Vagina (tissue), 2 donors: Measurements from ENCODE around the gene CELF4. TPM values are rescaled to one million over a fixed set of nuclear protein-coding genes. Genes with fewer than 3 reads are reported as not detected.

ENCODE experiments used
- DNase-seq, 2 donors: peaks; one replicate each; pipeline ENCODE4 v3.0.0-alpha.2; 2017; ENCODE audit errors: extremely low spot score in 2 of 2
- H3K27ac ChIP-seq: fragments of 200-600 bp; sonication (generic); one replicate; pipeline ENCODE4 v1.5.1; 2019
- H3K27me3 ChIP-seq: fragments of 200-600 bp; sonication (generic); one replicate; pipeline ENCODE4 v1.5.1; 2019
- H3K36me3 ChIP-seq, 2 donors: fragments of 200-600 bp; sonication (generic); one replicate each; pipeline ENCODE4 v1.5.1; 2017 to 2019
- H3K4me1 ChIP-seq: fragments of 200-600 bp; sonication (generic); one replicate; pipeline ENCODE4 v1.5.1; 2019
- H3K4me3 ChIP-seq, 2 donors: fragments of 200-600 bp; sonication (generic); 1 replicate in 1 of 2; 2 replicates in 1 of 2; pipeline ENCODE4 v1.5.1; 2016 to 2019
- H3K9me3 ChIP-seq: fragments of 200-600 bp; sonication (generic); one replicate; pipeline ENCODE4 v1.5.1; 2019
- CTCF ChIP-seq, 3 experiments: fragments of 450-650 bp in 2 of 3; fragments of 200-600 bp in 1 of 3; sonication (generic) in 1 of 3; IDR thresholded peaks; one replicate each; pipeline ENCODE4 v1.5.1; 2017 to 2019; ENCODE audit warnings: antibody characterized with exemption in 3 of 3, mild to moderate bottlenecking in 2 of 3, moderate library complexity in 2 of 3
- POLR2A ChIP-seq, 2 donors: fragments of 450-650 bp; IDR thresholded peaks; one replicate each; pipeline ENCODE4 v1.6.1; 2017; ENCODE audit warnings: antibody characterized with exemption in 2 of 2, mild to moderate bottlenecking in 2 of 2, moderate library complexity in 2 of 2
- POLR2AphosphoS5 ChIP-seq, 2 donors: sonication (generic); formaldehyde crosslinking; IDR thresholded peaks; one replicate each; pipeline ENCODE4 v1.9.0; 2017; ENCODE audit warnings: antibody characterized with exemption in 2 of 2, mild to moderate bottlenecking in 2 of 2, low read depth in 1 of 2; ENCODE audit not compliant: insufficient read depth in 1 of 2
- intact Hi-C: fragments of 100-400 bp; cut with DNase I; formaldehyde crosslinking; loops from one replicate; pipeline ENCODE4 v1.15.1; 2023
- total RNA-seq: library from RNA; depleted of rRNA; stranded (reverse); fragments of >200 nt; gene quantifications from one replicate; pipeline ENCODE4 v1.2.3, GENCODE V29; 2016

The CELF4 gene
- total RNA-seq, 1 donor from 2014 or later, result 2.2 TPM

- Histone ChIP-seq H3K4me1 (no peaks in the 10 kb centered on the region), H3K36me3 (no peaks in the 10 kb centered on the region), H3K27ac (no peak overlapping the region), H3K4me3 (no peak overlapping the region), H3K27me3 (no peaks in the 10 kb centered on the region), H3K9me3 (no peaks in the 10 kb centered on the region)
- TF ChIP-seq CTCF (IDR thresholded peaks at IDR 0.05) (no peak), POLR2AphosphoS5 (IDR thresholded peaks at IDR 0.05; ENCODE audit: insufficient read depth in 1 of 2, low read depth in 1 of 2) (no peak), POLR2A (IDR thresholded peaks at IDR 0.05) (no peak)
- intact Hi-C loops, result no loop called here
- no peak for DNase-seq
Observed at GRCh38 chr18:37440206-37440605, 125.4 kb downstream of the CELF4 start.

DNA sequence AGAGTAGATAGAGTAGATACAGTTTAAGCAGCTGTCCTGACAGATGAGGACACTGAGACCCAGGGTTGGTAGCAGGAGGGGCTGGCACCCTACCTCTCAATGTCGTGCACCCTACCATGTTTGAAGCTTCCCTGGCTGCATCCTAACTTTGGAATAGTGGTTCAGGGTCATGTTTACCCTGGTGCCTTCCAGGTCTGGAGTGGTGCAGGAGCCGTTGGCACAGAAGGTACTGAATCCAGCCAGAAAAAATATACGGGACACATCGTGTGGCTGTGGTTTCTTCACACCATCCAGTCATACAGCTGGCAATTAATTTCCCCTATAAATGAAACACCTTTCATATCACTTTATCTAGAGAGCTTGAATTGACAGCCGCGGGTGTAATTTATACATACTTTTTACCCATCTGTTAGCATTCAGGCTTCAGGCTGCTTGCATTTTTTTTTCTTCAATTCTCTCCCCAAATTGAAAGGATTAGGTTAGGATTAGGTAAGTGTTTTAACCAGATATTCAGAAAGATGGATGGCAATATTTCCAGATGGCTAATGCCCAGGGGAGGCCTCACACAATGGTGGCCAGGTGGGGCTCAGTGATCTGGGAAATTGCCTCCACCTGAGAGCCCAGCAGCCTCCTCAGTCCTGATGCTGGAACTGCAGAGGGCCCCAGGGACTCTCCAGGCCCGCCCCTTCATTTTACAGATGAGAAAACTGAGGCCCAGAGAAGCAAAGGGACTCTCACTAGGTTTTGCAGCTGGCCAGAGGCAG lies 127.0 kb downstream of the CELF4 start:
- intact Hi-C loops, result no loop called here
- no peaks in the 10 kb centered on the region for H3K36me3 ChIP-seq

DNA sequence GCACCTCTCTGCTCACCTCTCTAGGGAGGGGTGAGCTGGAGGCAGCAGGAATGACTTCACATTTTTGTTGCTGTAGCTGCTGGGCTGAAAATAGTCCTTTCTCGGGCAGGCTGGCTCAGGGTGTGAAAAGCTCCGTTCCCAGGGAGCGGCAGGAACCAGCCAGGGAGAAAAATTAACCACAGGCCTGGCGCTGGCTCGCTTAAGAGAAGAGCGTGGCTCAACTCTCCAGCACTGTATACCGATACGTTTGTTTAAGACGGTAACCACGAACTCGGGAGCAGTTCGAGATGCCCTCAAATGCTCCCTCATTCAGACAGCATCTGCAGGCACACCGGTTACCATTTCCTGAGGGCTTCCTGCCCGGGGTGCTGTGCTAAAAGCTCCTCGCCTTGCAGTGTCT lies 129.6 kb downstream of the CELF4 start:
- no peaks in the 10 kb centered on the region for H3K27me3 ChIP-seq
- no peak for DNase-seq
- no peak for TF ChIP-seq CTCF (IDR thresholded peaks at IDR 0.05)
- no peak for TF ChIP-seq POLR2A (IDR thresholded peaks at IDR 0.05)
- no peak for TF ChIP-seq POLR2AphosphoS5 (IDR thresholded peaks at IDR 0.05; ENCODE audit: insufficient read depth in 1 of 2, low read depth in 1 of 2)
- intact Hi-C loops, result no loop called here
- no peaks in the 10 kb centered on the region for H3K9me3 ChIP-seq
- H3K36me3 ChIP-seq, result no peaks in the 10 kb centered on the region
- no peaks in the 10 kb centered on the region for H3K4me1 ChIP-seq
- no peak overlapping the region for H3K4me3 ChIP-seq
- no peak overlapping the region for H3K27ac ChIP-seq

More for the DNA sequence above, 127.0 kb downstream of the CELF4 start:
- Histone ChIP-seq H3K4me3 (no peak overlapping the region), H3K4me1 (no peaks in the 10 kb centered on the region), H3K27me3 (no peaks in the 10 kb centered on the region), H3K27ac (no peak overlapping the region), H3K9me3 (no peaks in the 10 kb centered on the region)
- TF ChIP-seq CTCF (IDR thresholded peaks at IDR 0.05) (no peak), POLR2A (IDR thresholded peaks at IDR 0.05) (no peak), POLR2AphosphoS5 (IDR thresholded peaks at IDR 0.05; ENCODE audit: insufficient read depth in 1 of 2, low read depth in 1 of 2) (no peak)
- DNase-seq, result no peak

- H3K36me3 ChIP-seq, result no peaks in the 10 kb centered on the region
- no peak overlapping the region for H3K27ac ChIP-seq
- no peaks in the 10 kb centered on the region for H3K9me3 ChIP-seq
- DNase-seq, result no peak
- TF ChIP-seq POLR2A (IDR thresholded peaks at IDR 0.05), result no peak
- no peak for TF ChIP-seq CTCF (IDR thresholded peaks at IDR 0.05)
- no peak for TF ChIP-seq POLR2AphosphoS5 (IDR thresholded peaks at IDR 0.05; ENCODE audit: insufficient read depth in 1 of 2, low read depth in 1 of 2)
- H3K27me3 ChIP-seq, result no peaks in the 10 kb centered on the region
- intact Hi-C loops, result no loop called here
- H3K4me3 ChIP-seq, result no peak overlapping the region
- no peaks in the 10 kb centered on the region for H3K4me1 ChIP-seq
Observed at GRCh38 chr18:37435150-37435867, 130.3 kb downstream of the CELF4 start.
